GM12801 (cell line): ENCODE data around the gene IGF2R.

Experiments used
- CTCF ChIP-seq: IDR thresholded peaks from one replicate; pipeline ENCODE4 v1.5.1; 2011; ENCODE audit warnings: control low read depth; ENCODE audit not compliant: insufficient read length; ENCODE audit errors: extremely low read depth

IGF2R gene

DNA sequence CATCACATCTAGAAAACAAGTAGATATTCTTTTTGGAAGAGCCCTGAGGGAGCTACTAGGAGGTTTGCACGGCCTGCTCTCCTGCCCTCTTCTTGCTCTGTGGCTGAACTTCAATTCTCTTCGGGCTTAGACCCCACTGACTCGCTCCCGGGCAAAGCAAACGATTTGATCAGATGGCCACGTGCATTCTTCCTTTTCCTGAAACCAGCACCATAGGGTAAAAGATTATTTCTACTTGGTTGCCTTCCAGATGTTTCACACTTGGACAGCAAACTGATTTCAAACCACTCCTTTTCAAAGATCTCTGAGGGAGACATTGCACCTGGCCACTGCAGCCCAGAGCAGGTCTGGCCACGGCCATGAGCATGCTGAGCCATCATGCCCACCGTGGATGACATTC lies 152.7 kb downstream of the IGF2R start, which contains the start of gene SLC22A1:
TSS of gene SLC22A1 (plus strand) at position 258 of the 400 bp plus-strand sequence. CDS start at position 379, 121 bp downstream.
- TF ChIP-seq CTCF: no peak

DNA sequence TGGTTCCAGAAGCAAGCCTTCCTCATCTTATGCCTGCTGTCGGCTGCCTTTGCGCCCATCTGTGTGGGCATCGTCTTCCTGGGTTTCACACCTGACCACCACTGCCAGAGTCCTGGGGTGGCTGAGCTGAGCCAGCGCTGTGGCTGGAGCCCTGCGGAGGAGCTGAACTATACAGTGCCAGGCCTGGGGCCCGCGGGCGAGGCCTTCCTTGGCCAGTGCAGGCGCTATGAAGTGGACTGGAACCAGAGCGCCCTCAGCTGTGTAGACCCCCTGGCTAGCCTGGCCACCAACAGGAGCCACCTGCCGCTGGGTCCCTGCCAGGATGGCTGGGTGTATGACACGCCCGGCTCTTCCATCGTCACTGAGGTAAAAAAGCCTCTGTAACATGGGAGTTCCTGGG lies 153.1 kb downstream of the IGF2R start:
- no peak for TF ChIP-seq CTCF

DNA sequence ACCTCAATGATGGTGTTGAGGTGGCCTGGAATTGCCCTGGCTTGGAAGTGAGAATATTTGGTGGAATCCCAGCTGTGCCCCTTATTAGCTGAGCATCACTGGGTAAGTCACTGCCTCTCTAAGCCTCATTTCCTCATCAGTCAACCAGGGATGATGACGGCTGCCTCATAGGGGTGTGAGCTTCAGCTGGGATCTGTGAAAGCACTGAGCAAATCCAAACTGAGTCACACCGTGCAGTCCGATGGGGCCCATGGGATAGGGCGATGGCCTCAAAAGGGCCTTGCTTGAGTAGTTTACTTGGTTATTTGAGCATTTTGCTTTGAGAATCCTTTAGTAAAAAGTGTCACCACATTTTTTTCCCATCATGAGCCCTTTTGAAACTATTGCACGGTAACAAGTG lies 153.9 kb downstream of the IGF2R start:
- TF ChIP-seq CTCF: no peak

- TF ChIP-seq CTCF: no peak
Measured at GRCh38 chr6:160124007-160124406, 155.1 kb downstream of the IGF2R start.

DNA sequence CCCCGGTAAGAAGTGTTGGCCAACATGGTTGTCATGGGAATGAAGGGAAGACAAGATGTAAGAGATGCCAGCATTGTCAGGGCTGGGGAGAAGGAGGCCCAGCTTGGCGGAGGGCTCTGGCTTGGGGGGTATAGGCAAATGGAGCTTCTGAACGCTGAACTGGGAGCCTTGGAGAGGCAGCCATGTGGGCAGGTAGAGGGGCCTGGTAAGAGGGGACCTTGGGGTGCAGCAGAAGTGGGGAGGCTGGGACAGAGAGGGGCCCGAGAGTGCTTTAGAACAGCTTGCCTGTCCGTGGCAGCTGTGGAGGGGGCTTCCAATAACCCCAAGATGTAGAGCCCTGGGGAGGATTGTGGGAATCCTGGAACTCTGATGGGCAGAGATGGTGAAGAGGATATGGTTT lies 155.7 kb downstream of the IGF2R start:
- no peak for TF ChIP-seq CTCF

- no peak for TF ChIP-seq CTCF
Measured at GRCh38 chr6:160127270-160128124, 158.6 kb downstream of the IGF2R start.

GRCh38 chr6:160128125-160128683 lies 159.3 kb downstream of the IGF2R start:
- no peak for TF ChIP-seq CTCF
